Liver (tissue), 9 donors: ENCODE measurements around the gene GLIS1. TPM values are rescaled to one million over a fixed set of nuclear protein-coding genes. Genes with fewer than 3 reads are reported as not detected.

Experiments
- DNase-seq: peaks from one replicate; pipeline ENCODE4 v3.0.0-alpha.2; 2017; ENCODE audit warnings: low spot score
- H3K27ac ChIP-seq, 2 donors: one replicate each; pipeline ENCODE4 v1.7.0; 2013; ENCODE audit warnings: inconsistent platforms in 2 of 2, low read length in 2 of 2, control low read depth in 1 of 2, low read depth in 1 of 2, mild to moderate bottlenecking in 1 of 2
- H3K27me3 ChIP-seq, 4 donors: one replicate each; pipeline versions ENCODE4 v1.6.1 to v1.7.0; 2013; ENCODE audit warnings: low read length in 3 of 4, inconsistent platforms in 1 of 4, mild to moderate bottlenecking in 1 of 4, moderate library complexity in 1 of 4; ENCODE audit not compliant: control insufficient read depth in 4 of 4, insufficient read depth in 4 of 4
- H3K36me3 ChIP-seq, 4 donors: one replicate each; pipeline versions ENCODE4 v1.6.1 to v1.7.0; 2013; ENCODE audit warnings: low read length in 3 of 4, mild to moderate bottlenecking in 3 of 4, low read depth in 1 of 4, moderate library complexity in 1 of 4; ENCODE audit not compliant: control insufficient read depth in 4 of 4, insufficient read depth in 3 of 4
- H3K4me1 ChIP-seq, 4 donors: one replicate each; pipeline versions ENCODE4 v1.6.1 to v1.7.0; 2013; ENCODE audit warnings: low read length in 3 of 4, mild to moderate bottlenecking in 3 of 4, moderate library complexity in 1 of 4; ENCODE audit not compliant: control insufficient read depth in 4 of 4, insufficient read depth in 4 of 4
- H3K4me3 ChIP-seq, 3 donors: one replicate each; pipeline versions ENCODE4 v1.6.1 to v1.7.0; 2013; ENCODE audit warnings: low read length in 3 of 3, control low read depth in 1 of 3, low read depth in 1 of 3, mild to moderate bottlenecking in 1 of 3
- H3K9ac ChIP-seq, 2 donors: one replicate each; pipeline ENCODE4 v1.7.0; 2013; ENCODE audit warnings: low read length in 2 of 2, mild to moderate bottlenecking in 2 of 2, moderate library complexity in 2 of 2, control low read depth in 1 of 2, low read depth in 1 of 2
- H3K9me3 ChIP-seq, 4 donors: one replicate each; pipeline versions ENCODE4 v1.6.1 to v1.7.0; 2013; ENCODE audit warnings: low read length in 3 of 4; ENCODE audit not compliant: control insufficient read depth in 4 of 4
- EGR1 ChIP-seq, 2 donors: IDR thresholded peaks; 2 replicates each; pipeline ENCODE4 v1.6.1; 2016 to 2018; ENCODE audit warnings: antibody characterized with exemption in 2 of 2, low read depth in 2 of 2
- FOXA1 ChIP-seq: IDR thresholded peaks from 2 replicates; pipeline ENCODE4 v1.6.1; 2016; ENCODE audit warnings: antibody characterized with exemption
- GABPA ChIP-seq, 2 donors: IDR thresholded peaks in 1 of 2; conservative IDR thresholded peaks in 1 of 2; 2 replicates each; pipeline ENCODE4 v1.6.1; 2016; ENCODE audit warnings: antibody characterized with exemption in 2 of 2, mild to moderate bottlenecking in 1 of 2, moderate library complexity in 1 of 2
- HNF4A ChIP-seq, 2 donors: conservative IDR thresholded peaks; 2 replicates each; pipeline ENCODE4 v1.6.1; 2016; ENCODE audit warnings: antibody characterized with exemption in 2 of 2, mild to moderate bottlenecking in 2 of 2
- HNF4G ChIP-seq: IDR thresholded peaks from 2 replicates; pipeline ENCODE4 v1.6.1; 2016; ENCODE audit warnings: antibody characterized with exemption
- JUND ChIP-seq, 2 donors: IDR thresholded peaks; 2 replicates each; pipeline ENCODE4 v1.6.1; 2016; ENCODE audit warnings: antibody characterized with exemption in 2 of 2
- NR2F2 ChIP-seq: IDR thresholded peaks from 2 replicates; pipeline ENCODE4 v1.6.1; 2016; ENCODE audit warnings: antibody characterized with exemption
- RAD21 ChIP-seq, 2 donors: IDR thresholded peaks; 2 replicates each; pipeline ENCODE4 v1.6.1; 2016; ENCODE audit warnings: antibody characterized with exemption in 2 of 2, mild to moderate bottlenecking in 2 of 2
- RXRA ChIP-seq, 2 donors: IDR thresholded peaks; 2 replicates each; pipeline ENCODE4 v1.6.1; 2017 to 2018; ENCODE audit warnings: antibody characterized with exemption in 2 of 2, mild to moderate bottlenecking in 1 of 2
- SP1 ChIP-seq: IDR thresholded peaks from 2 replicates; pipeline ENCODE4 v1.6.1; 2018; ENCODE audit warnings: antibody characterized with exemption, mild to moderate bottlenecking
- TAF1 ChIP-seq: conservative IDR thresholded peaks from 2 replicates; pipeline ENCODE4 v1.6.1; 2016; ENCODE audit warnings: antibody characterized with exemption, mild to moderate bottlenecking
- YY1 ChIP-seq: IDR thresholded peaks from 2 replicates; pipeline ENCODE4 v1.6.1; 2016; ENCODE audit warnings: antibody characterized with exemption, mild to moderate bottlenecking
- ZBTB33 ChIP-seq: IDR thresholded peaks from 2 replicates; pipeline ENCODE4 v1.6.1; 2016; ENCODE audit warnings: antibody characterized with exemption
- WGBS: extraction: QIAGEN DNeasy Blood & Tissue Kit; methylation state at CpG from one replicate; pipeline ENCODE4 v1.1.7; 2013; 5-methylcytosine and 5-hydroxymethylcytosine counted together
- polyA plus RNA-seq, 2 donors: library from polyadenylated mRNA; stranded (reverse) in 1 of 2; unstranded in 1 of 2; fragments of 200-250 nt in 1 of 2; fragments of >200 nt in 1 of 2; fragmentation: Nextera tagmentation in 1 of 2; extraction: Ambion mirVana in 1 of 2; gene quantifications; one replicate each; pipeline versions ENCODE4 v1.2.1 to v1.2.3, GENCODE V29; 2013 to 2015
- total RNA-seq, 2 donors: library from RNA; depleted of rRNA; stranded (reverse); fragments of >200 nt; gene quantifications; one replicate each; pipeline ENCODE4 v1.2.3, GENCODE V29; 2014
- TF ChIP-seq, protein P1 (sequence below): IDR thresholded peaks from 2 replicates; pipeline ENCODE4 v1.6.1; 2016; ENCODE audit warnings: antibody characterized with exemption, mild to moderate bottlenecking
- donor health status: healthy.
- donor health status: healthy.
- donor health status: healthy.
- donor health status: healthy.
- donor health status: healthy.

GLIS1 gene
- total and polyA plus RNA-seq, 4 donors = under 0.01 to 0.05 TPM; not detected in 2

GRCh38 chr1:53693339-53693738 is 45.6 kb downstream of the GLIS1 start:
- no peak overlapping the region for H3K9ac ChIP-seq
- H3K27me3 ChIP-seq = no peaks in the 10 kb centered on the region
- H3K4me1 ChIP-seq = no peaks in the 10 kb centered on the region
- no peaks in the 10 kb centered on the region for H3K36me3 ChIP-seq
- no peak overlapping the region for H3K4me3 ChIP-seq
- no peak for DNase-seq
- H3K9me3 ChIP-seq = no peaks in the 10 kb centered on the region
- TF ChIP-seq GABPA (IDR thresholded peaks at IDR 0.05 in 1 of 2, conservative IDR thresholded peaks at IDR 0.05 in 1 of 2) (no peak), HNF4G (no peak), TAF1 (no peak), JUND (IDR thresholded peaks at IDR 0.05) (no peak), YY1 (no peak), SP1 (no peak), NR2F2 (no peak)
- H3K27ac ChIP-seq = no peak overlapping the region
- 56% methylated on average over 8 of the region's 8 CpGs for WGBS

GRCh38 chr1:53691326-53691725 is 47.6 kb downstream of the GLIS1 start:
- Histone ChIP-seq H3K4me1 (no peaks in the 10 kb centered on the region), H3K27ac (no peak overlapping the region), H3K4me3 (no peak overlapping the region), H3K27me3 (peaks cover 0 to 6% (median 0%) of the 10 kb centered on the region in 4 donors), H3K9me3 (no peaks in the 10 kb centered on the region), H3K9ac (no peak overlapping the region), H3K36me3 (no peaks in the 10 kb centered on the region)
- no peak for DNase-seq
- no peak for TF ChIP-seq RXRA (IDR thresholded peaks at IDR 0.05)
- no peak for TF ChIP-seq SP1
- no peak for TF ChIP-seq NR2F2
- no peak for TF ChIP-seq RAD21 (IDR thresholded peaks at IDR 0.05)
- 77% methylated on average over 7 of the region's 7 CpGs for WGBS

DNA sequence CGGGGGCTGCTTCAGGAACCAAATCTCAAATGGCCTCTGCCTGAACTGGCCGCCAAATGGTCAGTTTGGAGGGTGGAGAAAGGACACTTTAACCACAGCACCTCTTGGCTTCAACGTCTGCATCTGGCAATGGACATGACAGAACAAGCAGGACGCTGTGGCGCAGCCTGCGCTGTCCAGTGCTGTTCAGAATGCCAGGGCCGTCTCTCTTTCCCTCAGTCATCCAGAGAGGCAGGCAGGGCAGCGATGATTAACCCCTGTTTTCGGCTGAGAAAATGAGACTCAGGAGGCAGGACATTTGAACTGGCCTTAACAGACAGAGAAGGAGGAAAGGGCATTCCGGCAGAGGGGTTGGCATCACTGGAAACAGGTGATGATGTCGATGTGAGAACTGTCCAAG is 48.6 kb downstream of the GLIS1 start:
- Histone ChIP-seq H3K9me3 (no peaks in the 10 kb centered on the region), H3K4me3 (no peak overlapping the region), H3K36me3 (no peaks in the 10 kb centered on the region), H3K4me1 (no peaks in the 10 kb centered on the region), H3K27ac (no peak overlapping the region), H3K9ac (no peak overlapping the region), H3K27me3 (peaks cover 0 to 10% (median 0%) of the 10 kb centered on the region in 4 donors)
- 83% methylated on average over 11 of the region's 11 CpGs for WGBS
- TF ChIP-seq, protein P1, sequence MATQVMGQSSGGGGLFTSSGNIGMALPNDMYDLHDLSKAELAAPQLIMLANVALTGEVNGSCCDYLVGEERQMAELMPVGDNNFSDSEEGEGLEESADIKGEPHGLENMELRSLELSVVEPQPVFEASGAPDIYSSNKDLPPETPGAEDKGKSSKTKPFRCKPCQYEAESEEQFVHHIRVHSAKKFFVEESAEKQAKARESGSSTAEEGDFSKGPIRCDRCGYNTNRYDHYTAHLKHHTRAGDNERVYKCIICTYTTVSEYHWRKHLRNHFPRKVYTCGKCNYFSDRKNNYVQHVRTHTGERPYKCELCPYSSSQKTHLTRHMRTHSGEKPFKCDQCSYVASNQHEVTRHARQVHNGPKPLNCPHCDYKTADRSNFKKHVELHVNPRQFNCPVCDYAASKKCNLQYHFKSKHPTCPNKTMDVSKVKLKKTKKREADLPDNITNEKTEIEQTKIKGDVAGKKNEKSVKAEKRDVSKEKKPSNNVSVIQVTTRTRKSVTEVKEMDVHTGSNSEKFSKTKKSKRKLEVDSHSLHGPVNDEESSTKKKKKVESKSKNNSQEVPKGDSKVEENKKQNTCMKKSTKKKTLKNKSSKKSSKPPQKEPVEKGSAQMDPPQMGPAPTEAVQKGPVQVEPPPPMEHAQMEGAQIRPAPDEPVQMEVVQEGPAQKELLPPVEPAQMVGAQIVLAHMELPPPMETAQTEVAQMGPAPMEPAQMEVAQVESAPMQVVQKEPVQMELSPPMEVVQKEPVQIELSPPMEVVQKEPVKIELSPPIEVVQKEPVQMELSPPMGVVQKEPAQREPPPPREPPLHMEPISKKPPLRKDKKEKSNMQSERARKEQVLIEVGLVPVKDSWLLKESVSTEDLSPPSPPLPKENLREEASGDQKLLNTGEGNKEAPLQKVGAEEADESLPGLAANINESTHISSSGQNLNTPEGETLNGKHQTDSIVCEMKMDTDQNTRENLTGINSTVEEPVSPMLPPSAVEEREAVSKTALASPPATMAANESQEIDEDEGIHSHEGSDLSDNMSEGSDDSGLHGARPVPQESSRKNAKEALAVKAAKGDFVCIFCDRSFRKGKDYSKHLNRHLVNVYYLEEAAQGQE = no peak
- TF ChIP-seq HNF4G (no peak), SP1 (no peak), GABPA (IDR thresholded peaks at IDR 0.05 in 1 of 2, conservative IDR thresholded peaks at IDR 0.05 in 1 of 2) (no peak), RAD21 (IDR thresholded peaks at IDR 0.05) (no peak)
- no peak for DNase-seq

DNA sequence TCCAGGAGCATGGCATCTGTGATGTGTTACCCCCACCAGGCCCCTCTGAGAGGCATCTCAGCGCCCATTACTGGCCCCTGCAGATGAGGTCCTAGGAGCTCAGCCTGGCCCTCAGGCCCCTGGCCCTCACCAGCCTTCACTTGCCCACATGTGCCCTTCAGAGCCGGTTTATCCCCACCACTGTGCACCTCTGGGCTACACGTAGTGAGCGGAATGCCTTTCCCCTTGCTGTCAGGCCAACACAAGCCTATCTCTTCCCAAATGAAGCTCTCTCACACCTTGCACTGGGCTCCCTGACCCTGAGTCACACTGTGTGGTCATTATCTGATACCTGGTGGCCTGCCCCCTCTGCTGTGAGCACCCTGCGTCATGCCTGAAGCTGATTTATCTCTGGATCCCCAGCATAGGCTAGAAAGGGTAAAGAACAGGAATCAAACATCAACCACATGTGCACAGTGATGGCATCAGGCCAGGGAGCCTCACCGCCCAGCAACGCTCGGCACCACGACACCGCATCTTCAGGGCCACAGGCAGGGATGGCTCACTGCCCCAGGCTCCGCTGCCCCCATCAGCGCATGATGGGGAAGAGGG is 49.1 kb downstream of the GLIS1 start:
- H3K27ac ChIP-seq = no peak overlapping the region
- 86% methylated on average over 12 of the region's 12 CpGs for WGBS
- peaks cover 0 to 10% (median 0%) of the 10 kb centered on the region in 4 donors for H3K27me3 ChIP-seq
- H3K36me3 ChIP-seq = no peaks in the 10 kb centered on the region
- H3K4me3 ChIP-seq = no peak overlapping the region
- DNase-seq = no peak
- H3K4me1 ChIP-seq = peaks cover 0 to 2% (median 1%) of the 10 kb centered on the region in 4 donors
- no peaks in the 10 kb centered on the region for H3K9me3 ChIP-seq
- no peak overlapping the region for H3K9ac ChIP-seq
- TF ChIP-seq ZBTB33 (no peak), NR2F2 (no peak), EGR1 (IDR thresholded peaks at IDR 0.05; ENCODE audit: low read depth in 2 of 2) (no peak), YY1 (no peak), HNF4A (conservative IDR thresholded peaks at IDR 0.05) (no peak), FOXA1 (no peak)
- TF ChIP-seq, protein P1 = no peak
